GM19395 (cell line): ENCODE measurements around the gene CYP3A5.
A peak's percentile ranks its signal among the peaks of the same experiment; 100 is the strongest.

Source experiments
- ATAC-seq: cut with Tn5 transposase; IDR thresholded peaks from one replicate; pipeline ENCODE4 v1.9.1; 2021; ENCODE audit warnings: mild to moderate bottlenecking, moderate library complexity; ENCODE audit not compliant: unreplicated experiment

The CYP3A5 gene

GRCh38 chr7:99616359-99617191 lies 63.2 kb downstream of the CYP3A5 start, which contains the start of gene ZSCAN25:
Gene ZSCAN25, plus strand, starts transcription at chr7:99616946. Its CDS starts 2,661 bp downstream, at chr7:99619607.
- ATAC-seq, result peak; percentile 93

- no peak for ATAC-seq
These were observed 63.8 kb downstream of the CYP3A5 start for GRCh38 chr7:99615989-99616358.

- no peak for ATAC-seq
These were observed 65.3 kb downstream of the CYP3A5 start for GRCh38 chr7:99614495-99614894.

- no peak for ATAC-seq
These were observed 72.2 kb downstream of the CYP3A5 start for GRCh38 chr7:99607548-99607947.

- no peak for ATAC-seq
These were observed 73.3 kb downstream of the CYP3A5 start for GRCh38 chr7:99606531-99606930.

- no peak for ATAC-seq
These were observed 74.3 kb downstream of the CYP3A5 start for GRCh38 chr7:99605527-99605926.

- ATAC-seq, result no peak
These were observed 78.0 kb downstream of the CYP3A5 start for GRCh38 chr7:99601656-99602310.

GRCh38 chr7:99599836-99600235 lies 80.0 kb downstream of the CYP3A5 start:
- ATAC-seq, result no peak
